HEK293T (cell line): ENCODE results near the gene PHETA2.
"Not testable (repeated sequence)": the region's sequence is repeated elsewhere in the genome, so short reads cannot be mapped to it uniquely, and the experiment has no call there.

Source experiments
- ARNT ChIP-seq: fragments of 450-650 bp; IDR thresholded peaks from 2 replicates; pipeline ENCODE4 v1.6.1; 2017; ENCODE audit warnings: mild to moderate bottlenecking
- ELF4 ChIP-seq: fragments of 450-650 bp; IDR thresholded peaks from 2 replicates; pipeline ENCODE4 v1.6.1; 2017; ENCODE audit warnings: antibody characterized with exemption
- FOXM1 ChIP-seq: fragments of 450-650 bp; IDR thresholded peaks from 2 replicates; pipeline ENCODE4 v1.6.1; 2017; ENCODE audit warnings: mild to moderate bottlenecking, borderline replicate concordance
- HDGF ChIP-seq: fragments of 450-650 bp; IDR thresholded peaks from 2 replicates; pipeline ENCODE4 v1.6.1; 2017; ENCODE audit warnings: antibody characterized with exemption, borderline replicate concordance
- LEF1 ChIP-seq: fragments of 450-650 bp; IDR thresholded peaks from 2 replicates; pipeline ENCODE4 v1.6.1; 2017; ENCODE audit warnings: mild to moderate bottlenecking, borderline replicate concordance
- NFRKB ChIP-seq: fragments of 450-650 bp; IDR thresholded peaks from 2 replicates; pipeline ENCODE4 v1.6.1; 2016; ENCODE audit warnings: mild to moderate bottlenecking, moderate library complexity
- PKNOX1 ChIP-seq: fragments of 450-650 bp; IDR thresholded peaks from 2 replicates; pipeline ENCODE4 v1.6.1; 2016
- SP1 ChIP-seq: fragments of 450-650 bp; IDR thresholded peaks from 2 replicates; pipeline ENCODE4 v1.6.1; 2017
- SUZ12 ChIP-seq: fragments of 450-650 bp; IDR thresholded peaks from 2 replicates; pipeline ENCODE4 v1.6.1; 2016; ENCODE audit warnings: mild to moderate bottlenecking
- ZNF384 ChIP-seq: fragments of 450-650 bp; IDR thresholded peaks from 2 replicates; pipeline ENCODE4 v1.6.1; 2016

- TF ChIP-seq SP1, LEF1, ZNF384, NFRKB, ELF4, HDGF, SUZ12, ARNT, PKNOX1, FOXM1: not testable (repeated sequence)
Observed at GRCh38 chr22:42104332-42104860, 30.3 kb downstream of the PHETA2 start.
